Measurements from ENCODE around the gene DGCR2.
"Not testable (repeated sequence)": the region's sequence is repeated elsewhere in the genome, so short reads cannot be mapped to it uniquely, and the experiment has no call there.

Gene DGCR2

DNA sequence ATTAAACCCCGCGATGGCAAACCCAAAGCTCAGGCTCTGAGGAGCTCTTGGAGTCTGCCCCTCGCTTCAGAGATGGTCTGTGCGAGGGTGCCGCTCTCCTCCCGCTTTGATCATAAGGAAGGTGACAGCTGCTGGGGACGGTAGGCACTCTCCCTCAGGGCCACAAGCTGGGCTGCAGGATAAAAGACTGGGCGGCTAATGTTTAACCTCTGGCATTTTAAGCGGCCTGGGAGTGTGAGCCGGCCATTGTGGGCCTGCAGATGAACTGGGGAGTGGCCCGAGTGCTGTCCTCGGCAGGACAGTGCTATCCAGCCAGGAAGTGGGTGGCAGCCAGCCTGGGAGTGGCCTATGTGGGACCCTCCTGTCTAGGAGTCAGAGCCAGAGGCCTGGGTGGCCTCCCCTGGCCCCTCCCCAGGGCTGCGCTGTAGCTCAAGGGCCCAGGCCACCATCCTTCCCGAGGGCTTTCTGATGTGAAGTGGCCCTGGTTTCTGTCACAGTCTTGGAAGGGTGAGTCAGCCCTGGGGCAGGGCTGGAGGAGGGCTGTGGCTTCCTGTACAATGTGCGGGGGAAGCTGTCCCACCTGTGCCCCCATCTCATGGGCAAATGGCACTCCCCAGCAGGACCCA is 127.4 kb downstream of the DGCR2 start:
- no peak for DNase-seq

GRCh38 chr22:18994056-18994455 is 128.2 kb downstream of the DGCR2 start:
- DNase-seq, result no peak

DNA sequence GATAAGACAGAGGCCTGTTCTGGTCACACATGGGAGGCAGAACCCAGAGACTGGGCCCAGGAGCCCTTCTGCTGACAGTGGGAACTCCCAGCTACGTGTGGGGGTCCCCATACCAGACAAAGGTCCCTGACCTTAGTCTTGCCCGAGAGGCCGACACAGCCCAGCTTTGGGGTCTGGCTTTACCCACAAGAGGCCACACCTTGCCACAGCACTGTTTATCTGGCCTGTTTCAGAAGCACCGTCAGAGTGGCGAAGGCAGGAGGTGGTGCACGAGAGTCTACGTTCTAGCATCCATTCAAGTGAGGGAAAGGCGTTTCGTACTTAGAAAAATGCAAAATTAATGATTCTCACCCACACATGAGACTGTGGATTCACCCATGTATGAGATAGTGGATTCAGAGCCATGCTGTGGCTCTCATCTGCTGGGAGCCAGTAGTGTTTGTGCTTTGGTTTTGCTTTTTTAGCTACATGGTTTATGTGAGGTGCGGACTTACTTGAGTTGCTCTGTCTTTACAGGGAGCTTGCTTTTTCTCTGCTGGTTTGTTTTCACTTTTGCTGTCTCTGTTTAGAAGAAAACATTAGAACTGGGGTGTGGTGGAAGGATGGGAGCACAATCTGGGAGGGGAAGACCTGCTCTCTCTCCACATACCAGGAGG is 129.5 kb downstream of the DGCR2 start:
- no peak for DNase-seq

DNA sequence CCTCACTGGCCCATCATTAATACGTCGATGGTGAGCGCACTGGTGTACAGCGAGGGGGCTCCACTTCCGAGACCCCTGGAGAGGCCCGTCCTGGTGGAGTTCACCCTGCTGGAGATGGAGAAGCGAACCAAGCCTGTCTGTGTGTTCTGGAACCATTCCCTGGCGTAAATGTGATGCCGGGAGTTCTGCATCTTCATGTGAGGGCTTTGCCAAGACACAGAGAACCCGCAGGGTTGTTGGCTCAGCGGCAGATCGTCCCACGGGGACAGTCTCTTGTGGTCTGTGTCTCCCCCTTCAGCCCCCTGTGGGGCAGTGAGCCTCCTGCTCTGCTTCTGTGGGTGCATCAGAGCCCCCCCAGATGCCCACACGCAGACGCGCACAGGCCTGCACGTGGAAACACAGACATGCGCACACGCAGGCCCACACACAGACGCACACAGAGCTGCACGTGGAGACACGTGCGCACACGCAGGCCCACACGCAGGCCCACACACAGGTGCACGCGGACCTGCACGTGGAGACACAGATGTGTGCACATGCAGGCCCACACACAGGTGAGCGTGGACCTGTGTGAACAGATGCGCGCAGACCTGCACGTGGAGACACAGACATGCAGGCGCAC is 130.3 kb downstream of the DGCR2 start:
- no peak for DNase-seq

DNA sequence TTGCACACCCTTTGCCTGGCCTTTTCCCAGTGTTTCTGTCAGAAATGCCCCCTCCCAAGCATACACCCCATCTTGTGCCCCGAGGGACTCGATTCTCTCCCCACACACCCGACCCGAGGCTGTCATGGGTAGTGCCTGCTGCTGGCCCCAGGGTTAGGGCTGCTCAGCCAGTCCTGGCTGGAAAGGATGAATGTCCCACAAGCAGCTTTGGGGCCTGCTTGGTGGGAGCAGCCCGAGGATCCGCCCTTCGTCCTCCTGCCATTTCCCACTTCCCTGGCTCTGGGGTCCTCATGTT is 131.1 kb downstream of the DGCR2 start:
- DNase-seq, result no peak

GRCh38 chr22:18990355-18991137 is 131.7 kb downstream of the DGCR2 start:
- DNase-seq, result no peak

DNA sequence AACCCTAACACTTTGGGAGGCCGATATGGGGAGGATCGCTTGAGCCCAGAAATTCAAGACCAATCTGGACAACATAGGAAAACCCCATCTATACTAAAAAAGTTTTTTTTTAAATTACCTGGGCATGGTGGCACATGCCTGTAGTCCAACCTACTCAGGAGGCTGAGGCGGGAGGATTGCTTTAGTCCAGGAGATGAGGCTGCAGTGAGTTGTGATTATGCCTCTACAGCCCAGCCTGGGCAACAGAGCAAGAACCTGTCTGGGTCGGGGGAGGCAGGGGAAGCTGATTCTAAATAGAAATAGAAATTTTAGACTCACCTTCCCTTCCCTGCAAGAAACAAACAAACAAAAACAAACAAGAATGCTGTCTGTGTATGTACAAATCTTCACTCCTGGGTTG is 133.3 kb downstream of the DGCR2 start:
- DNase-seq, result no peak

DNA sequence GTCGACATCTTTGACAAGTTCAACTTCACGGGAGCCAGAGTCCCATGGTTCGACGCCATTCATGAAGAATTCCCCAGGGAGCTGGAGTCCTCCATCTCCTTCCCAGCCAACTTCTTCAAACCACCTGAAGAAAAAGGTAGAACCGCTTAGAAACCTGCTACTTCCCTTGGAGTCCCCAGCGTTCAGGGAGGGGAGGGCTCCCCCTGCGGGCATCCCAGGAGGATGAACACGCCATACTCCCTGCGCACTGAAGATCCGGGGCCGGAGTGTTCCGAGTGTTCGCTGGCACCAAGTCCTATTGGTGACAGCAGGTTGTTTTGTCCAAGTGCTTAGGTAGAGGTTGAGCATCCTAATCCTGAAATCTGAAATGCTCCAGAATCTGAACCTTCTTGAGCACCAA is 134.4 kb downstream of the DGCR2 start:
- DNase-seq, result no peak

GRCh38 chr22:18987114-18987513 is 135.1 kb downstream of the DGCR2 start:
- not testable (repeated sequence) for DNase-seq

All from CD4-positive, alpha-beta T cell treated with Interleukin-17A for 1 hour (primary cell).